Tibial nerve (tissue), 4 donors: ENCODE measurements around the gene GMDS.

Experiments
- EP300 ChIP-seq, 2 donors: sonication (generic); formaldehyde crosslinking; IDR thresholded peaks; one replicate each; pipeline ENCODE4 v1.6.1; 2017; ENCODE audit warnings: antibody characterized with exemption in 2 of 2, mild to moderate bottlenecking in 1 of 2
- TF ChIP-seq, protein P1 (sequence below), 5 experiments: fragments of 200-600 bp in 3 of 5; fragments of 450-650 bp in 2 of 5; sonication (generic) in 3 of 5; IDR thresholded peaks; one replicate each; pipeline ENCODE4 v1.5.1; 2016 to 2019; ENCODE audit warnings: antibody characterized with exemption in 5 of 5, mild to moderate bottlenecking in 3 of 5, moderate library complexity in 2 of 5

DNA sequence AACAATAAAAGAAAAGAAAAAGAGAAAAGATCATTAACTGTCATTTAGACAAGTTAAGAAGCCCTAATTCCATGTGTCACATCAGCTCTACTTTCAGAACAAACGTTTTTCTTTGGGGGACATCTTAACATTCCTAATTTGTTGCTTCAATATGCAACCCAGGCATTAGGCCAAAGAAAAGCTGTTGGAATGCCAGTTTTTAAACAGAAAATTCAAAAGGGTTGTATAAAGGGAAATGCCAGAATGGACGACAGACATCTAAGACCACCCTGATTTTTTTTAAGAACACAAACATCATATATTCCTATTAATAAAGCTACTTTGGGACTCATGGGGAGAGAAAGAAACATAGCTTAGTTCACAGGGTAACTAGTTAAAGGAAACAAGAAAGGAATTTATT lies 315.0 kb downstream of the GMDS start:
- TF ChIP-seq EP300 (IDR thresholded peaks at IDR 0.05), result no peak
- TF ChIP-seq, protein P1, sequence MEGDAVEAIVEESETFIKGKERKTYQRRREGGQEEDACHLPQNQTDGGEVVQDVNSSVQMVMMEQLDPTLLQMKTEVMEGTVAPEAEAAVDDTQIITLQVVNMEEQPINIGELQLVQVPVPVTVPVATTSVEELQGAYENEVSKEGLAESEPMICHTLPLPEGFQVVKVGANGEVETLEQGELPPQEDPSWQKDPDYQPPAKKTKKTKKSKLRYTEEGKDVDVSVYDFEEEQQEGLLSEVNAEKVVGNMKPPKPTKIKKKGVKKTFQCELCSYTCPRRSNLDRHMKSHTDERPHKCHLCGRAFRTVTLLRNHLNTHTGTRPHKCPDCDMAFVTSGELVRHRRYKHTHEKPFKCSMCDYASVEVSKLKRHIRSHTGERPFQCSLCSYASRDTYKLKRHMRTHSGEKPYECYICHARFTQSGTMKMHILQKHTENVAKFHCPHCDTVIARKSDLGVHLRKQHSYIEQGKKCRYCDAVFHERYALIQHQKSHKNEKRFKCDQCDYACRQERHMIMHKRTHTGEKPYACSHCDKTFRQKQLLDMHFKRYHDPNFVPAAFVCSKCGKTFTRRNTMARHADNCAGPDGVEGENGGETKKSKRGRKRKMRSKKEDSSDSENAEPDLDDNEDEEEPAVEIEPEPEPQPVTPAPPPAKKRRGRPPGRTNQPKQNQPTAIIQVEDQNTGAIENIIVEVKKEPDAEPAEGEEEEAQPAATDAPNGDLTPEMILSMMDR (IDR thresholded peaks at IDR 0.05), result no peak
